HG03060 (cell line): ENCODE results near the gene UNC5C.

Experiments
- ATAC-seq: cut with Tn5 transposase; IDR thresholded peaks from one replicate; pipeline ENCODE4 v1.9.1; 2021; ENCODE audit warnings: low read depth, moderate number of reproducible peaks; ENCODE audit not compliant: unreplicated experiment

Gene UNC5C

DNA sequence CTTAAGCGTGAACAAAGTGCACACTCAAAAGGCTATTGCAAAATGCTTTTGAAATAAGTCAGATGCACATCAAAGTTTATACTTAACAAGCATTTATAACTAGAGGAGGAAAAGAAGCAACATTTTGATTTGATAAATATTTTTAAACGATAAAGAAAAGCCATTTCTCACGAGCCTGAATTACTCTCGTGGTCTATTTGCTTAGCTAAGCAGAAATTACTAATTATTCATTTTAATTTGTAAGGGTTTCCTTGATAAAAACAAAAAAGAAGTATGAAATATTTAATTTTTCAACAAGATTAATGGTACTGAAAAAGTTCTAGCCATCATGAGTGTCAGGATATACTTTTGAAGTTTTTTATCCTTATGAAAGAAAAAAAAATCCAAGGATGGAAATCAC, 78.2 kb downstream of the UNC5C start:
- no peak for ATAC-seq

DNA sequence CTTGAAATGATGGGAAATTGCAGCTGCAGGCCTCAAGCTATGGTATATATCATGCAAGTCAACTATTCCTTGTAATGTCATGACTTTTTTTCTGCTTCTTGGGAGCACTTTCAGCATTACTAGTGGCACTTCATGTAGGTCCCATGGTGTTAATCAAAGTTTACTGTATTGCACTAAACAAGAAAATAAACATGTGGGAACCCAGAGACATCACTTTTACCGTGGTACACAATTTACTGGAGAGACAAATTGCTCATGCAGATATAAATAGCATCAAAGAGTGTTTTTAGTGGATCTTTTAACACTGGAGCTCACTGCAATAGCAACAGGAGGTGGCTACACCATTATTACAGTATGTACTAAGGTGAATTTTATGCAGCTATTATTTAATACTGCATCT, 79.2 kb downstream of the UNC5C start:
- ATAC-seq = no peak

DNA sequence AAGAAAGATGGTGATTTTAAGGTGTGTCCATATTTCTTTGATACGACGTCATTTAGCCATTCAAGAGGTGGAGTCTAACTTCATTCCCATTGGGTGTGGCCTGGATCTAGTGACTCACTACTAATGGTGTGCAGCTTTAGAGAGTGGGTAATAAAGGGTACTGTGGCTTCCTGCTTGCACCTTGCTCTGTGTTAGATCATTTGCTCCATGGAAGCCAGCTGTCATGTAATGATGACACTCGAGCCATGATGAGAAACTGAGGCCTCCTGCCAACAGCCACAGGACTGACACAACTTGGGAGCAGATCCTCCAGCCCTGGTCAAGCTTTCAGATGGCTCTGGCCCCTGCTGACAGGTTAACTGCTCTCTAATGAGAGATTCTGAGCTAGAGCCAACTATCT, 82.0 kb downstream of the UNC5C start:
- no peak for ATAC-seq

DNA sequence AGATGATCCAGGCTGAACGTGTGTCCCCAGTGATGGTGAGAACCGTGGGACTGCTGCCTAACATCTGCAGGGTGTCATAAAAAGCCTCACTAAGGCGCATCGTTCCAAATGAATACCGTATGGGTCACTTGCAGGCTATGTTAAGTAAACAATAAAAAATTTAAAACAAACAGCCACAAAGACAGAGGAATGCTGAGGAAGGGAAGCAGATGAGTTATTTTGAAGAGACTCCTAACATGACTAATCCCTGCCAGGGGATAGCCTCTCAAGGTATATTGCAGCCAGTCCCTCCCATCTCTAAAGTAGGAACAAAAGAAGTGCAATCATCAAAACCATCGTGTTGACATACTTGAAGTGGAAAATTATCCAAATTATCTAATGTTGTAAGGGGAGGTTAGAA, 83.8 kb downstream of the UNC5C start:
- no peak for ATAC-seq

DNA sequence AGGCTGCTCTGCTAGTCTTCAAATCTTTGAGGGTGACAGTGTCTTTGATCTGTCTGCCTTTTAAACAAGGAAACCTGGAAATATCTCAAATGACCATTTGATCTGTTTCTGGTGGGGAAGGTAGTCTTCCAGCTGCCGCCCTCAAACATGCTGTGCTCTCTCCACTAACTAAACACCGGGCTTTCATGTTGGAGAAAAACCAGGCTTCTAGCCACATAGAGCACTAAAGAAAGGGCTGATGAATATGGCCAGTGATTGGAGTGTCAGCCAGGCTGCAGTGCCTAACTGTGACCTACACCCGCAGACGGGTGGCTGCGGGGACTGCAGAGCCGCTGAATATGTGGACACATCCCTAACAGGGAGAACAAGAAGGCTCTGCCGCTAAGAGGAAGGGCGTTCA, 85.9 kb downstream of the UNC5C start:
- ATAC-seq = no peak

DNA sequence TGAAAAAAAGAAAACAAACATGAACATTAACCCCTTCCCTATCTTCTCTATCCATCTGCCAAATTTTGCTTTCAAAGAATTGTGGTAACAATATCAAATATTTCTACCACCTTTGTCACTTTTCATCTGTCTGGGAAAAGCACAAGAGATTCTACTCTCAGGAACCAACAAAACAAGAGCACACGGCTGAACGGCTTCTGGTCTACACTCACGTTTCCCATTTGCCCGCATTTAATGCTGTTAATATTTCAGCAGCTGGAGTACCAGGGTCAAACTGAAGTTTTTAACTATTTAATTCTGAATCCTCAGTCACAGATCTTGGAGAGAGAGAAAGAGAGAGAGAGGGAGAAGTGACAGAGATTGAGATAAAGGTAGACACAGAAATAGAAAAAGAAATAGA, 91.4 kb downstream of the UNC5C start:
- no peak for ATAC-seq

DNA sequence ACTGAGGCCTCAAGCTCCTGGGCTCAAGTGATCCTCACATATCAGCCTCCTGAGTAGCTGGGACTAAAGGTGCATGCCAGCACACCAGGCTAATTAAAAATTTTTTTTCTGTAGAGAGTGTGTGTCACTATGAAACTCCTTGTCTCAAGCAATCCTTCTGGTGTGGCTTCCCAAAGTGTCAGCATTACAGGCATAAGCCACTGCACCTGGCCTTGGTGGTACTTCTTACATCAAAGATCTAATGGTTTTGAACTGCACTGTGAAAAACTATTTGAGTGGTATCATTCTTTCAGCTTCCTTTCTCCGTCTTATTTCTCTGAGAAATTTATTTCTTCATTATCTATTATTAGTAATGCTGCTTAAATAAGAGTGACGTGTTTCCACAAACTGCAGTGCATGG, 98.5 kb downstream of the UNC5C start:
- ATAC-seq = no peak

DNA sequence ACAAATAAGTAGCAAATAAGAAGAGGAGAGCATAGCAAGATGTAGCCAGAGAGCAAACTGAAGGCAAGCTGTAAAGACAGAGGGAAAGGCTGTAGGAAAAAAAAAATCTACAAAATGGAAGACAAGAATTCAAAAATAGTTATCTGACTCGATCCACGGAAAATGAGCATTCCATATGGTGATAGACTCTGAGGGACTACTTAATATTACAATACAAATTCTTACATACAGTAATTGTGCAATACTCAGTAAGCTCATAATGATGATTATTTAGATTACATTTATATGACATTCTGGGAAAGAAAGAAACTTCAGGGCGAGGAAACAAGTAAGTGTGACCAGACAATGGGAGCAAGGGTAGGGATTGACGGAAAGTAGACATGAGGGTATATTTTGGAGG, 102.6 kb downstream of the UNC5C start:
- no peak for ATAC-seq

DNA sequence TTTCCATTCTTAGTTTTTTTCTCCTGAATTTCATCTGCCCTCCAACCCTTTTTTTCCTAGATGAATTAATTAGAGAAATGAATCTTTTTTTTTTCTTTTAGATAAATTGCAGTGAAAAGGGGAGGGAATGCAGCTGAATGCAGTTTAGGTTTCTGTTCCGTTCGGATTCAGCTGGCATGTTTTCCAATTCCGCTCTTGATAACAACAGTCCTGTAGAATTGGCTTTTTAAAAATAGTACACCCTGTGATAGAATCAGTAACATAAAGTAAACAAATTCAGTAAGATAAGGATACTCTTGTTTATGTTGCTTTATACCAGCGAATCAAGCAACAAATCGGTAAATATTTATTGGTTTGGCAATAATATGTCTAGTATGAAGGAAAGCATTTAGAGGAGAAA, 103.5 kb downstream of the UNC5C start:
- ATAC-seq = no peak

DNA sequence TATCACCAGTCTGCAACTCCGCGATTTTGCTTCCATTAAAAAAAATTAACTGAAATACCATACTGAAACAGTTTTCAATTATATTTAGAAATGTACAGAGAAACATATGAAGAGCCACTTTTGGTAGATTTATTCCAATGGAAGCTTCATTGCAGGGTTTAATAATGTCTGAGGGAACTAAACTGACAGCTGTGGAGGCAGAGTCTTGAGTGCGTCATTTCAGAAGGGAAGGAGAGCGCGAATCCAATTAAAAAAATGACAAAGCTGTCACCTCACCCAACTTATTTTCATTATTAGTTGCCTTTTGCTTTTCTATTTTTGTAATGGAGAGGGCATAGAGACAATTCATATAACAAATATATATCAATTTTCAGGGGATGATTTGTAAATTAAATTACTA, 104.0 kb downstream of the UNC5C start:
- ATAC-seq = no peak

DNA sequence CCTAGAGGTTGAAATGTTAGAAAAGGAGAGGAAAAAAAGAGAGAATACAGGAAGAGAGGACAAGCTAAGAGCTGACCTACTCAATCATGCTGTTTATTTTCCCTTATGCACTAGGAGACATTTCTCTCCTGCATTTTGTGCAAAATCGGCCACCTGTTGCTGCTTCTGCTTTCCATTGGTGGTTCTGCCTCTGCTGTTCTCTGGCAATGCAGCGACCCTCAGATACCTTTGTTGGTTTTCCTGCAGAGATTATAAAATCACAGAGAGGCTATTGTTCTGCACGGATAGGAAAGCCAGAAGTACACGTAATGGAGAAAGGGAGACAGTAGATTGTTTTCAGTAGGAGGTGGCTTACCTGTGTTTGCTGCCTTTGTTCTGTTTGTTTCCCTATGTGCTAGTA, 108.9 kb downstream of the UNC5C start:
- ATAC-seq = no peak

DNA sequence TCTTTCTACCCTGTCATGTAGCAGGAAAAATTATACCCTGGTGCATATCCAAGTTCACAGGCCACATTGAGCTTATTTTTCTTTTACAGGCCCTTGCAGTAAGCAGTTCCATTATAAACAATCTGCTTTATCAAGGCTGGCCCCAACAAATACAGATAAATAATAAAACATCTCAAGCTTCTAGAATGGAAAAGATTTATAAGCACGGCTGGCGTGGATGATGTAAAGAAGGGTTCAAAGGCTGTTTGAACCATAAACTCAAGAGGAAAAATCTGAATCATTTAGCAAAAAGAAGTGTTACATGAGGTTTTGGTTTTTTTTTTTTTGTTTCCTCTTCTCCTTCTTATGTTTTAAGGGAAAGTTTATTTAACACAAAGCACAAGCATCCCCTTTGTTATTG, 109.7 kb downstream of the UNC5C start:
- ATAC-seq = no peak

DNA sequence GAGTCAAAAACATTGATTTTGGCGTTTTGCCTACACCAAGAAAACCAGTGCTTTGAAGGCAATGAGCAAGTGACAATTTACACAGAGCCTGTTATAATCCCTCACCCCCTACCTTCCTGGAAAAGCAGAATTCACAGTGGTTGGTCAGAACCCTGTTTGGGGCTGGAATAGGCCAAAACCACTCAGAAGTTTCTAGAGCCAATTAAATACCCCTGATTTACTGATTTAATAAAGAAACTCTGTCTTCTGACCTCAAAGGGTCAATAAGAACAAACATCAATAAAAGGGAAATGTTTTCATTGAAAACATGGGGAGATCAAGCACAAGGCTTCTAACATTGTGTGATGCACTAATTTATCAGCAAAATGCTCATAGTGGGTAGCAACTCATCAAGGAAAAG, 116.3 kb downstream of the UNC5C start:
- no peak for ATAC-seq

DNA sequence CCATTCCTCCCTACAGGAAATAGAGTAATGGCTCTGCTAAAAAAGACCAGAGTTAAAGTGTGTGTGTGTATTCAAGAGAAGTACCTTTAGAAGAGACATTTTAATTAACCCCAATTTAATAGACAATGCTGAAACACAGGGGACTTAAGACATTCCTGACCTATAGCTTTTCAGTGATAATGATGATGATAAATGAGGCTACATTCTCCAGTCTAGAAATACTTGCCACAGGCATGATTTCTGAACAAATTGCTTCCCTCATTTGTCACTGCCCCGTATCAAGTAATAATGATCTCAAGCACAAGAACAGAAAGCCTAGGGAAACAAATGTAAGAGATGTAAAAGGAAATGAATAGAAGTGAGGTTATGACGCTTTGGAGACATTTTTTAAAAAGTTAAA, 117.1 kb downstream of the UNC5C start:
- no peak for ATAC-seq

DNA sequence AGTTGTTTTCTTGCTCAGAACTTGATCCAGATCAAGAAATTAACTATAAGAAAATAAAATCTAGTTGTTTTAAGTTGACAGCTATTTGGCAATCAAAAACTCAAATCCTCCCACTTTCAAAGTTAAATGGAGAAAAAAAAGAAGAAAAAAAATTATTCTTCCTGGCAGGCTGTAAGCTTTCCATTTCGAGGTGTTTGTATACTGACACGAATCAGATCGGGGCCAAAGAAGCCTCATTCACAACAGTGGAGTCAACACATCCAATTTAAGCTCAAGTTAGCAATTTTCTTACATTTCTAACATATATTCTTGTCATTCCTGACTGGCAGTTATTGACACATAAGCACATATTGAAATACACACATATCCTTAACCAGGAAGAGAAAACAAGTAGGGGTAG, 119.4 kb downstream of the UNC5C start:
- ATAC-seq = no peak

DNA sequence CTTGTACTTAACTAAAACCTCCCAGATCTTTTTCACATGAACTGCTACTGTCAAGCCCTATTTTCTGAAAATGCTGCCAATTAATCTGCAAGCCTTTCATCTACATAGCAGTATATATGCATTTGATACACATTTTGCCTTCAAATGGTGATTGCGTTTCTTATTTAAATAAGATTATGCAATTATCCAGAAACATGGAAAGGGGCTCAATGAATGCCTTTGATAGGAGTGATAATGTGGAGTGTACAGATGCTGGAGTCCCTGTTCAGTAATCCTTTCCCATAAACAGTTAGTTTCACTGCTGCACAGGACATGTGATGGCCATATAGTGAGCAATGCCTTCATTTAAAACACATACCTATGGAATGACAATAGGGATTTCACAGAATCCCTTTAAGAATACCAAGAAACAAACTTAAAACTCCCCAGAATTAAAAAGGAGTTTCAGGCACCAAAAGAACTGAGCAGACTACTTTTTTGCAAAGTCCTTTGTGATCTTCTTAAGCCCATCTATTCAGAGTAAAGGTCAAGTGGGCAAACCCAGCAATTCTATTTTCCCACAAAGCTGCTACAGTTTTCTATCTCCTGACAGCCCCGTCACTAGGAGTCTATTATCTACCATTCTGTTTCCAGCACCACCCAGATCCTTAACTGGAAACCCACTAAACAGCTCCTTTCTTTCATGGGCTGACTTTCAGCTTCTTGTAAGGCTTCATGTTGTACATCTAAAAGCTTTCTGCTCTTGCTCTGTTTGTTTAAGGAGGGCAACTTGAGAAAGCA, 120.3 kb downstream of the UNC5C start:
- ATAC-seq = no peak

DNA sequence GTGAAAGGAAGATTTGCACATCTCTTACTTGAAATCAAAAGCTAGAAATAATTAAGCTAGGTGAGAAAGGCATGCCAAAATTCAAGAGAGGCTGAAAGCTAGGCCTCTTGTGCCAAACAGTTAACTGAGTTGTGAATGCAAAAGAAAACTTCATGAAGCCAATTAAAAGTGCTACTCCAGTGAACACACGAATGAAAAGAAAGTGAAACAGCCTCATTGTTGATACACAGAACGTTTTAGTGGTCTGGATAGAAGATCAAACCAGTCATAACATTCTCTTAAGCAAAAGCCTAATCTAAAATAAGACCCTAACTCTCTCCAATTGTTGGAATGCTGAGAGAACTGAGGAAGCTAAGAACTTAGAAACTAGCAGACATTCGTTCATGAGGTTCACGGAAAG, 122.3 kb downstream of the UNC5C start:
- ATAC-seq = no peak

DNA sequence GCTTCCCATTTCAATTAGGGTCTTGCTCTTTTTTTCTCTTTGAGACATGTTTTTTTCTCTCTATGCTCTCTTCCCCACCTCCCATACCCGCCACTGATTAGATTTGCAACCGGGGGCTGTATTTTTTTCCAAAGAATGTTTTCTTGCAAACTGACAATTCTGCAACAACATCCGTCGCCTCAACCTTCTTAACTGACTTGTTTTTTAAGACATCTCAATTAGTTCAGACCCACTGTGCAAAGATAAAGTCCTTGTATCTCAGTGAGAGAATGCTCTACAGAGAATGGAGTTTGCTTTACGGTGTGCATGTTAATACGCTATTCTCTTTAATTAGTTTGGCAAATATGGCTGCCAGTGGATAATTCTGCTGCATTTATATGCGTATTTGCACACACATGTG, 126.3 kb downstream of the UNC5C start:
- ATAC-seq = no peak

DNA sequence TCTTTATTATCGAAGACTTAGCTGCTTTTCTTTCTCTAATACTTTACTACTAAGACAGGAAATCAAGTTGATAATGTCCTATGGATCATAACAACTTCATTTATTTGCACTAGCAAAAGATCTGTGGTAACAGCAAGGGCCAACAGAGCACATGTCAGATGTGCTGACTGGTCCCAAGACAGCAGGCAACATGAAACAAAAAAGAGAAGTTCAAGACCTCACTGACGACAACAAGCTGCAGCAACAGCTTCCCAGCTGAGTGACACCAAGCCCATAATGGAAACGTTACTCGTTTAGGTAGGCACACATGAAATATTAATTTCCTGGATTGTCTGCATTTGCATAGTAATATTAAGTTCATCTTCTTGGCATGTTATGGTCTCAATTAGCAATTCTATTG, 126.9 kb downstream of the UNC5C start:
- ATAC-seq = no peak

DNA sequence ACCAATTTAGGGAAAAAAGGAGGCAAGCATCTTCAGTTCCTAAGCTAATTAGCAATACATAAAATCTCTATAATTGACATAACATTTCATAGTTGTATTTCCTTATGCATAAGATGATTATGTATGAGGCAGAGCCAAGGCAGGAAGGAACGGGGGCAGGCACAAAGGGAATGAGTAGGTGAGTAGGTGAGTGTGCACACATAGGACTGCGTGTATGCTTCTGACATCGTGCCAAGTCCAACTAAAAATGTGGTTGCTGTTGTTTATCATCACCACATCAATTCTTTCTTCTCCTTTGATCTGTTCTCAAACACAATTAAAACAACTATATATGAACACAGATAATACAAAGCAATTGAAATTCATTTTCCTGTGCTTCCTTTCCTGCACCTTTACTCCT, 131.2 kb downstream of the UNC5C start:
- no peak for ATAC-seq

DNA sequence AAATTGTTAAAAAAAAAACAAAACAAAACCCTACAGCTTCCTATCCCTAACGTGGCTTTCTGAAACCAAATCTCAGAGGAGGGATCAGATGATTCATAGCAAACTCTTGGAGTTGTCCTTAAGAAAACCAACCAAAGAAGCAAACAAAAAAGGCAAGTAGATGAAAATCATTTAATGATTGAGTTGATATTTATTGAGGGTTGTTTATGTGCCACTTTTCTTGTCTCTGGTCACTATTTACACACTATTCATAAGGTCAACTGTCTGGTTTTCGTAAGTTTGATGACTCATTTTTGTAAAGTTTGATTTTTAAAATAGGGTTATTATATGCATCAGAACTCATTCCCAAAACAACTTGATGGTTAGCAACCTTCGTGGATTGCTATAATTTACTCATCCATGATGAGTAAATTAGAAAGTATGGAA, 133.4 kb downstream of the UNC5C start:
- ATAC-seq = no peak

DNA sequence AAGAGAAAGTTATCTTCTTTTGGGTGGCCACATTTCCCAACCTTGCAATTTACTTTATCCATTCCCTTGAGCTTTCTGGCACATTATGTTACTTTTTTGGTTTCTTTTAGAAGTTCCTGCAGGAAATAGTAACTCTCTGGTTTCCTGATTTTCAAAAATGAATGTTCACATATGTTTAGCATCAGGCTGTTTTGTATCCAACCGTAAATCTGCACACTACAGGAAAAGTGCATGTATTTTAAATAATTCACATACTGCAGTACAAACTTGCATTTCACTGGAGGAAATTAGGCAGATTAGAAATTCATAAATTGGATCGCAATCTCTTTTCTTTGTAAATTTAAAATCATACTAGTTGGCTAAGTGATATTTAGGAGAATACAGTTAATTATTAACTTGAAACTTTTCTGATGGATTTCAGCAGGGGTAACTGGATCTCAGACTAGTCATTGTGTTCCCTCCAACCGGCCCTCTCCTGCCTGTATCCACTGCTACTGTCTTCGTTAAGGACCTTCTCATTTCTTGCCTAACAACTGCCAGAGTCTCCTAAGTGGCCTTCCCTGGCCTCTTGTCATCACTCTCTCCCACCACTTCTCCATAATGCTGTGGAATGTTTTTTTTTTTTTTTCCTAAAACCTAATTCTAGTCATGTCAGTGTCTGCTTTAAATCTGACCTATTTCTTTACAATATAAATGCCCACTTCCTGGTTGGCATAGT, 137.2 kb downstream of the UNC5C start:
- ATAC-seq = no peak
